CD4-positive, alpha-beta T cell treated with Interleukin-10 for 1 hour (primary cell): Measurements from ENCODE around the gene WASHC2A.
A peak's percentile ranks its signal among the peaks of the same experiment; 100 is the strongest.
"Not testable (repeated sequence)": the region's sequence is repeated elsewhere in the genome, so short reads cannot be mapped to it uniquely, and the experiment has no call there.

Source experiments
- DNase-seq: peaks from one replicate; pipeline ENCODE4 v3.0.0-alpha.2; 2020

WASHC2A gene

GRCh38 chr10:50067546-50068351, at the start of gene WASHC2A:
Gene WASHC2A (plus strand): TSS chr10:50067954. CDS start chr10:50068006, 52 bp downstream.
- DNase-seq = peak; percentile 91

GRCh38 chr10:50019279-50019678, 48.5 kb upstream of the WASHC2A start:
- not testable (repeated sequence) for DNase-seq

GRCh38 chr10:50020451-50021024, 47.2 kb upstream of the WASHC2A start:
- DNase-seq = not testable (repeated sequence)

- no peak for DNase-seq
These were observed 46.1 kb upstream of the WASHC2A start for GRCh38 chr10:50021646-50022045.

- DNase-seq = not testable (repeated sequence)
These were observed 42.9 kb upstream of the WASHC2A start for GRCh38 chr10:50024716-50025383.

- no peak for DNase-seq
These were observed 42.1 kb upstream of the WASHC2A start for GRCh38 chr10:50025627-50026026.

GRCh38 chr10:50027195-50027594, 40.6 kb upstream of the WASHC2A start:
- no peak for DNase-seq

GRCh38 chr10:50033481-50033880, 34.3 kb upstream of the WASHC2A start:
- no peak for DNase-seq

- not testable (repeated sequence) for DNase-seq
These were observed 32.4 kb upstream of the WASHC2A start for GRCh38 chr10:50035337-50035736.

- DNase-seq = no peak
These were observed 22.7 kb upstream of the WASHC2A start for GRCh38 chr10:50044941-50045664.

- DNase-seq = not testable (repeated sequence)
These were observed 21.3 kb upstream of the WASHC2A start for GRCh38 chr10:50046457-50046856.

- peak; percentile 18 for DNase-seq
These were observed 20.2 kb upstream of the WASHC2A start for GRCh38 chr10:50047594-50047993.

- DNase-seq = not testable (repeated sequence)
These were observed 15.6 kb upstream of the WASHC2A start for GRCh38 chr10:50051995-50052660.

- DNase-seq = not testable (repeated sequence)
These were observed 14.9 kb upstream of the WASHC2A start for GRCh38 chr10:50052778-50053376.

- not testable (repeated sequence) for DNase-seq
These were observed 12.1 kb upstream of the WASHC2A start for GRCh38 chr10:50055494-50056292.

GRCh38 chr10:50056654-50057053, 11.1 kb upstream of the WASHC2A start:
- not testable (repeated sequence) for DNase-seq

- not testable (repeated sequence) for DNase-seq
These were observed 9.0 kb upstream of the WASHC2A start for GRCh38 chr10:50058727-50059126.

GRCh38 chr10:50059946-50060345, 7.8 kb upstream of the WASHC2A start:
- not testable (repeated sequence) for DNase-seq

- not testable (repeated sequence) for DNase-seq
These were observed 6.2 kb upstream of the WASHC2A start for GRCh38 chr10:50061548-50061947.

- no peak for DNase-seq
These were observed 4.7 kb upstream of the WASHC2A start for GRCh38 chr10:50063100-50063499.

- not testable (repeated sequence) for DNase-seq
These were observed 552 bp downstream of the WASHC2A start for GRCh38 chr10:50068352-50068659.
